Astrocyte of the cerebellum (primary cell): ENCODE results near the gene HYCC2.
"Not testable (repeated sequence)": the region's sequence is repeated elsewhere in the genome, so short reads cannot be mapped to it uniquely, and the experiment has no call there.

Experiments
- DNase-seq: peaks from one replicate; pipeline ENCODE4 v3.0.0-alpha.2; 2011; ENCODE audit warnings: low read depth
- H3K4me3 ChIP-seq: 2 replicates; pipeline ENCODE4 v1.5.1; 2011; ENCODE audit warnings: mild to moderate bottlenecking, low read depth, low read length, moderate library complexity
- CTCF ChIP-seq: IDR thresholded peaks from 2 replicates; pipeline ENCODE4 v1.5.1; 2012; ENCODE audit warnings: low read length, low read depth, moderate library complexity, mild to moderate bottlenecking; ENCODE audit errors: missing control alignments
- in situ Hi-C: cut with HindIII; loops from 2 replicates; pipeline ENCODE4 v1.10.0; 2017; ENCODE audit warnings: low sequenced_read_pairs

Gene HYCC2

DNA sequence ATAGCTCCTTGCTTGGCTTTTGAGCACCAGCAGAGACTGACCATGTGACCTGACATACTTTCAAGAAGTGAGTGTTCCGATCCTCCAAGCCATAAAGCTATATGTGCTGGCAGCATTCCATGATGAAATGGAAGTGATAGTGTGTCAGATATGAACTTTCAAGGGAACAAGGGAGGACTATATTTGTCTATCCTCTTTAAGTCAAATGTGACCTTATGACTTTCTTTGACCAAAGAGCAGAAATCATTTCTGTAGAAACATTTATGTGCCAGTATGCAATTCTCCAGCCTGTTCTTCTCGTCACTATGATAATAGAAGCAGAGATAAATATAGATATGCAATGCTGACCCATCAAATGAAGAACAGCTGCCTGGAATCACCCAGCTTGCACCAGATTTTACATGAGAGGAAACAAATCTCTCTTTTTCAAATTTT, 14.4 kb downstream of the HYCC2 start:
- in situ Hi-C loops: no loop called here
- DNase-seq: no peak
- H3K4me3 ChIP-seq: no peak overlapping the region
- no peak for TF ChIP-seq CTCF

GRCh38 chr2:201049455-201049854, 22.0 kb downstream of the HYCC2 start:
- DNase-seq: no peak
- in situ Hi-C loops: no loop called here

DNA sequence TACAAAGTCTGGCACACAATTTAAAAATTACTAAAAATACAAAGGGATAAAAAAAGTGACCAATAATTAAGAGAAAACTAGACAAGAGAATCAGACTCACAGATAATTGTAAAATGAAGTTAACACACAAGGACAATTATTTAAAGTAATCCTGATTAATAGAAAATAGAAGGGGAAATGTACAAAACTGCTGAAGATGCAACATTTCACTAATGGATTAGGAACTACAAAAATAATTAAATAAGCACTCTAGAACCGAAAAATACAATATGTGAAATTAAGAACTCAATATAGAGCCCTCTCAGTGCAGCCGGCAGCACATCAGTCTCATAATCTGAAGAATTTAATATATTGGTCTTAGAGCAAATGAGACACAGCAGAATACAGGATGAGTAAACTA, 24.6 kb downstream of the HYCC2 start:
- H3K4me3 ChIP-seq: no peak overlapping the region
- TF ChIP-seq CTCF: no peak
- in situ Hi-C loops: no loop called here
- DNase-seq: no peak

More at GRCh38 chr2:201049455-201049854, 22.0 kb downstream of the HYCC2 start:
- TF ChIP-seq CTCF: no peak
- H3K4me3 ChIP-seq: no peak overlapping the region

DNA sequence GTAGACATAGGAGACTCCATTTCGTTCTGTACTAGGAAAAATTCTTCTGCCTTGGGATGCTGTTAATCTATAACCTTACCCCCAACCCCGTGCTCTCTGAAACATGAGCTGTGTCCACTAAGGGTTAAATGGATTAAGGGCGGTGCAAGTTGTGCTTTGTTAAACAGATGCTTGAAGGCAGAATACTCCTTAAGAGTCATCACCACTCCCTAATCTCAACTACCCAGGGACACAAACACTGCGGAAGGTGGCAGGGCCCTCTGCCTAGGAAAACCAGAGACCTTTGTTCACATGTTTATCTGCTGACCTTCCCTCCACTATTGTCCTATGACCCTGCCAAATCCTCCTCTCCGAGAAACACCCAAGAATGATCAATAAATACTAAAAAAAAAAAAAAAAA, 28.4 kb downstream of the HYCC2 start:
- DNase-seq, in situ Hi-C loops, H3K4me3 ChIP-seq: not testable (repeated sequence)

GRCh38 chr2:201042451-201042850, 29.0 kb downstream of the HYCC2 start:
- in situ Hi-C loops, DNase-seq, H3K4me3 ChIP-seq: not testable (repeated sequence)

- no peak for TF ChIP-seq CTCF
- no peak for DNase-seq
- in situ Hi-C loops: no loop called here
- no peak overlapping the region for H3K4me3 ChIP-seq
These were observed 30.4 kb downstream of the HYCC2 start for GRCh38 chr2:201040867-201041628.

- in situ Hi-C loops: no loop called here
- no peak for DNase-seq
- TF ChIP-seq CTCF: no peak
- no peak overlapping the region for H3K4me3 ChIP-seq
These were observed 32.6 kb downstream of the HYCC2 start for GRCh38 chr2:201038855-201039254.

DNA sequence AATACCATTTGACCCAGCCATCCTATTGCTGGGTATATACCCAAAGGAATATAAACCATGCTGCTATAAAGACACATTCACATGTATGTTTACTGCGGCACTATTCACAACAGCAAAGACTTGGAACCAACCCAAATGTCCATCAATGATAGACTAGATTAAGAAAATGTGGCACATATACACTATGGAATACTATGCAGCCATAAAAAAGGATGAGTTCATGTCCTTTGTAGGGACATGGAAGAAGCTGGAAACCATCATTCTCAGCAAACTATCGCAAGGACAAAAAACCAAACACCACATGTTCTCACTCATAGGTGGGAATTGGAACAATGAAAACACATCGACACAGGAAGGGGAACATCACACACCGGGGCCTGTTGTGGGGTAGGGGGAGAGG, 33.1 kb downstream of the HYCC2 start:
- in situ Hi-C loops, DNase-seq, H3K4me3 ChIP-seq: not testable (repeated sequence)

DNA sequence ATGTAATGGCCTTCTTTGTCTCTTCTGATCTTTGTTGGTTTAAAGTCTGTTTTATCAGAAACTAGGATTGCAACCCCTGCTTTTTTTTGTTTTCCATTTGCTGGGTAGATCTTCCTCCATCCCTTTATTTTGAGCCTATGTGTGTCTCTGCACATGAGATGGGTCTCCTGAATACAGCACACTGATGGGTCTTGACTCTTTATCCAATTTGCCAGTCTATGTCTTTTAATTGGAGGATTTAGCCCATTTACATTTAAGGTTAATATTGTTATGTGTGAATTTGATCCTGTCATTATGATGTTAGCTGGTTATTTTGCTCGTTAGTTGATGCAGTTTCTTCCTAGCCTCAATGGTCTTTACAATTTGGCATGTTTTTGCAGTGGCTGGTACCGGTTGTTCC, 37.1 kb downstream of the HYCC2 start:
- DNase-seq, H3K4me3 ChIP-seq, in situ Hi-C loops: not testable (repeated sequence)
